GM12872 (cell line): ENCODE results near the gene TST.

Experiments
- CTCF ChIP-seq: IDR thresholded peaks from 3 replicates; pipeline ENCODE4 v1.5.1; 2011; ENCODE audit warnings: low read depth, mild to moderate bottlenecking, low read length, moderate library complexity; ENCODE audit not compliant: insufficient read depth

The TST gene

DNA sequence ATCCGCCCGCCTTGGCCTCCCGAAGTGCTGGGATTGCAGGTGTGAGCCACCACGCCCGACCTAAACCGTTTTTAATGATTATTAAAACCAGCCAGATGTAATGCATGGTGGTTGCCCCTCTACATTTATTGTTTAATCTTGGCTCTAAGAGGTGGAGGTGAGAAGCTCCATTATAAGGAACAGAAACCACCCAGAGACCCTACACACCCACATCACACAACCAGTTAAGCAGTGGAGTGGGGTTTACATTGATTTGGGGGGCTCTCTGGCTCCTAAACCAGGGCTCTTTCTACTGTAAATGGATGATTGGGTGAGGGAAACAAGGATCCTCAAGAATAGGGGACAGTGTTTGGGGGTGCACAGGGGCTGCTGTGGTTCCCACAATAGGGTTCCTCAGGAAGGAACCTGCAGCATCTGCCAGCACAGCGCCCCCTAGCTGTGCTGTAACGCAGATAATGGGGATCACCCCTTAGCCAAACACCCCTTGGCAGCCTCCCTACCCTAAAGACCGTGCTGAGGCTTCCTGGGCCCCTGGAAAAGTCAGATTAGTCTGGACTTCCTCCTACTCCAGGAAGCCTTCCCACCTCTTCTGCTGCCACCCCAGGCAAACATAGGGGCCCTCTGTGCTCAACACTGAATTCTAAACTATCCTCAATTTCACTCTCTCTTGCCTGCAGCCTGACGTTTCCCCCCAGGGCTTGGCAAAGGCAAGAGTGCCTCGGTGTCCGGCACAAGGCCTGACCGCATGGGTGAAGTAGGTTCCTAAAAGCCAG, 2.6 kb upstream of the TST start:
- peak; percentile 96 for TF ChIP-seq CTCF

- TF ChIP-seq CTCF: no peak
Observed at GRCh38 chr22:37021041-37021440, 1.8 kb upstream of the TST start.

- no peak for TF ChIP-seq CTCF
Observed at GRCh38 chr22:37020192-37020479, 889 bp upstream of the TST start.

DNA sequence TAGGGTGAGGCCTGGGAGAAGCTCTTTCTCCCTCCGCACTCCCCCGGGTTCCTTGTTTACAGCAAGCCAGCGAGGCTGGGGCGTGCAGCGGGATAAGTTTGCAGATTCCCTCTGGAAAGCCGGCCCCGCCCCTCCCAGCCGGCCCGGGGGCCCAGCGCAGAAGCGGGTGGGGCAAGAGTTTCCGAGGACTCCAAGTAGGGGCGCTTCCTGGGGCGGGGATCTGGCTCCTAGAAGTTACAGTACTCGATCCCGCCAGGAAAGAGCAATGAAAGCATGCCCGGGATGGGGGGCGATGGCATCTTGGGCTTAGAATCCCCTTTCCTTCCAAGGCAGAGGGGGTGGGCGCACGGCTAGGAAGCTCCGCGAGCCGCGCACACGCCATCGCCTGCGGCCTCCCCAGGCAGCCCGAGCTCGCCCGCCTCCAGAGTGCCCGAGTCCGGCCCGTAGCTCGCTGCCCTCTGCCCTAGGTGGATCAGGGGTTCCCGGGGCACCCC, 385 bp downstream of the TST start:
- TF ChIP-seq CTCF: no peak

DNA sequence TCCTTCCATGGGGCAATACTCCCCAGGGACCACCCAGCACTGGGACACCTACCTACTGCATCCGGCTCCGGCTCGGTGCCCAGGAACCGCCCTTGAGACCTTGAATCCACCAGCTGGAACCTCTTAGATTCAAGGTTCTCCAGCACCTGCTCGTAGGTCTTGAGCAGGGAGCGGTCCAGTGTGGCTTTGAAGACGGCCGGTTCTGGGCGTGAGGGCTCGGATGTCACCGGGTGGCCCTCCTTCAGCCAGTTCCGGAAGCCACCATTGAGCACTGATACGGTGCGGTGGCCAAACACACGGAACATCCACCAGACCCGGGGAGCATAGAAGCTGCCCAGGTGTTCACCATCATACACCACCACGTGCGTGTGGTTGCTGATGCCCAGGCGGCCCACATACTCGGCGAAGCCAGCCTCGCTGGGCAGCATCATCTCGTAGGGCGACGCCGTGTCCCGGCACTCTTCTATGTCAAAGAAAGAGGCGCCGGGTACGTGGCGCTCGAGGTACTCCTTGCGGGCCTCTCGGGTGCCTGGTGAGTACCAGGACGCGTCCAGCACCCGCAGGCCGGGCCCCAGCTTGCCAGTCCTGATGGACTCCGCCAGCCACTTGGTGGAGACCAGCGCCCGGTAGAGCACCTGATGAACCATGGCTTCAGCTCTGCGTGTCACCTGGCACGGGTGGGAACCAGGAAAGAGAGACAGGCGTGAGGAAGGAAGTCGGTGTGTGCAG, 997 bp downstream of the TST start:
- TF ChIP-seq CTCF: no peak

DNA sequence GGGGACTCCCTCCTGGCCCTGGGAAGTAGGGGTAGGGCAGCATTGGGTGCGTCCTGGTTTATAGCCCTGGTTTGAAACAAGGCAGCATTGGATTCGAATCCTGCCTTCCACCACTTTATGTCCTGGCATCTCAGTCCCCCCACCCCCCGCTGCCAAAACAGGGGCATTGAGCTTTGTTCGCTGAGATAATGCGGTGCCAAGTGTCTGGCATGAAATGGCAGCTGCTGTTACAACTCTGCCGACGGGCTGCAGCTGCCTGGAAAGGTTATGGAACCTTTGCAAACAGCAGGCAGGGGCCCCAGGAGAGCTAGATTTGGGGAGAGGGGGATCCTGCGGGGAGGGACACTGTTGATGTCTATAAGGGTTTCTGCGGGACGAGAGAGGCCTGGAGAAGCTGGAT, 1.9 kb downstream of the TST start:
- no peak for TF ChIP-seq CTCF

GRCh38 chr22:37016134-37016910, 2.9 kb downstream of the TST start:
- no peak for TF ChIP-seq CTCF
